Endothelial cell (in vitro differentiated cells): ENCODE data around the gene VHLL. TPM values are rescaled to one million over a fixed set of nuclear protein-coding genes. Genes with fewer than 3 reads are reported as not detected.

ENCODE experiments used
- DNase-seq: peaks from one replicate; pipeline ENCODE4 v3.0.0; 2021; ENCODE audit warnings: low spot score
- H3K27ac Mint-ChIP-seq: one replicate; pipeline ENCODE4 v1.8.0; 2021; ENCODE audit warnings: mixed read lengths, inconsistent platforms; ENCODE audit not compliant: unreplicated experiment
- H3K27me3 Mint-ChIP-seq: one replicate; pipeline ENCODE4 v1.8.0; 2021; ENCODE audit warnings: mild to moderate bottlenecking, moderate library complexity, mixed read lengths, inconsistent platforms; ENCODE audit not compliant: unreplicated experiment
- H3K36me3 Mint-ChIP-seq: one replicate; pipeline ENCODE4 v1.8.0; 2021; ENCODE audit warnings: mild to moderate bottlenecking, low read depth, mixed read lengths, inconsistent platforms; ENCODE audit not compliant: unreplicated experiment
- H3K4me1 Mint-ChIP-seq: one replicate; pipeline ENCODE4 v1.8.0; 2021; ENCODE audit warnings: mild to moderate bottlenecking, mixed read lengths, inconsistent platforms; ENCODE audit not compliant: unreplicated experiment
- H3K4me3 Mint-ChIP-seq: one replicate; pipeline ENCODE4 v1.8.0; 2021; ENCODE audit warnings: mild to moderate bottlenecking, mixed read lengths, inconsistent platforms; ENCODE audit not compliant: unreplicated experiment
- H3K9me3 Mint-ChIP-seq: one replicate; pipeline ENCODE4 v1.8.0; 2021; ENCODE audit warnings: mixed read lengths, inconsistent platforms; ENCODE audit not compliant: unreplicated experiment
- CTCF ChIP-seq: fragments of 200-600 bp; sonication (generic); IDR thresholded peaks from one replicate; pipeline ENCODE4 v1.5.0; 2021; ENCODE audit warnings: antibody characterized with exemption; ENCODE audit not compliant: unreplicated experiment
- total RNA-seq: library from RNA; stranded (reverse); fragmentation: NEBNext Ultra II Directional; extraction: Animal tissue kit (Norgen Biotek cat#: 25700); gene quantifications from one replicate; pipeline ENCODE4 v1.2.1, GENCODE V29; 2021; ENCODE audit not compliant: unreplicated experiment

VHLL gene
- total RNA-seq, 1 donor from 2014 or later: not detected

GRCh38 chr1:156342166-156342955, 43.3 kb upstream of the VHLL start:
- Mint-ChIP-seq H3K4me3 (peak overlapping the region; percentile 1), H3K36me3 (no peaks in the 10 kb centered on the region), H3K9me3 (no peaks in the 10 kb centered on the region), H3K4me1 (peaks cover 8% of the 10 kb centered on the region), H3K27ac (no peak overlapping the region), H3K27me3 (peaks cover 6% of the 10 kb centered on the region)
- no peak for DNase-seq
- no peak for TF ChIP-seq CTCF

- DNase-seq: peak; percentile 99
- Mint-ChIP-seq H3K36me3 (peaks cover 11% of the 10 kb centered on the region), H3K4me1 (peaks cover 24% of the 10 kb centered on the region), H3K27ac (peak within 1 kb of the TSS; percentile 43), H3K9me3 (no peaks in the 10 kb centered on the region), H3K27me3 (peaks cover 10% of the 10 kb centered on the region), H3K4me3 (peak within 1 kb of the TSS; percentile 99)
- TF ChIP-seq CTCF: no peak
These were observed 39.3 kb upstream of the VHLL start, which contains the start of the genes CCT3 and TSACC for GRCh38 chr1:156338180-156338976. TSS of gene CCT3 (minus strand) at chr1:156338292. CDS start at chr1:156338184, 108 bp downstream. TSS of gene TSACC (plus strand) at chr1:156338526. CDS start at chr1:156339758, 1,232 bp downstream.

- Mint-ChIP-seq H3K27ac (peak overlapping the region; percentile 43), H3K27me3 (peaks cover 9% of the 10 kb centered on the region), H3K36me3 (peaks cover 13% of the 10 kb centered on the region), H3K4me1 (peaks cover 24% of the 10 kb centered on the region), H3K9me3 (no peaks in the 10 kb centered on the region), H3K4me3 (peak overlapping the region; percentile 99)
- no peak for TF ChIP-seq CTCF
- no peak for DNase-seq
These were observed 38.7 kb upstream of the VHLL start for GRCh38 chr1:156337888-156338179.

- peaks cover 13% of the 10 kb centered on the region for H3K36me3 Mint-ChIP-seq
- peak overlapping the region; percentile 99 for H3K4me3 Mint-ChIP-seq
- H3K27me3 Mint-ChIP-seq: peaks cover 8% of the 10 kb centered on the region
- H3K4me1 Mint-ChIP-seq: peaks cover 24% of the 10 kb centered on the region
- no peak for DNase-seq
- no peak for TF ChIP-seq CTCF
- peak overlapping the region; percentile 43 for H3K27ac Mint-ChIP-seq
- no peaks in the 10 kb centered on the region for H3K9me3 Mint-ChIP-seq
These were observed 38.2 kb upstream of the VHLL start for GRCh38 chr1:156337052-156337887.
